HL-60 (cell line): Measurements from ENCODE around the gene SLC6A18.

Experiments used
- DNase-seq, 2 experiments: peaks; one replicate each; pipeline ENCODE4 v3.0.0-alpha.2; 2010 to 2020; ENCODE audit warnings: low read depth in 1 of 2, low spot score in 1 of 2
- H3K27ac ChIP-seq: fragments of 250-450 bp; sonication (Bioruptor Pico); replicated peaks from 2 replicates; pipeline ENCODE4 v1.5.1; 2020; ENCODE audit warnings: mild to moderate bottlenecking, moderate library complexity
- H3K27me3 ChIP-seq: fragments of 250-450 bp; sonication (Bioruptor Pico); 2 replicates; pipeline ENCODE4 v1.5.1; 2021; ENCODE audit warnings: mild to moderate bottlenecking, moderate library complexity; ENCODE audit not compliant: insufficient read depth, poor library complexity, severe bottlenecking
- H3K4me3 ChIP-seq: replicated peaks from 2 replicates; pipeline ENCODE4 v1.5.1; 2011; ENCODE audit warnings: mild to moderate bottlenecking, control low read depth, low read length; ENCODE audit not compliant: insufficient read depth
- GABPA ChIP-seq: IDR thresholded peaks from 2 replicates; pipeline ENCODE4 v1.6.1; 2012; ENCODE audit warnings: low read depth
- POLR2AphosphoS5 ChIP-seq: IDR thresholded peaks from 2 replicates; pipeline ENCODE4 v1.6.1; 2012; ENCODE audit warnings: low read depth
- REST ChIP-seq: IDR thresholded peaks from 2 replicates; pipeline ENCODE4 v1.6.1; 2012; ENCODE audit warnings: low read depth; ENCODE audit not compliant: insufficient replicate concordance
- SPI1 ChIP-seq: IDR thresholded peaks from 2 replicates; pipeline ENCODE4 v1.6.1; 2012; ENCODE audit warnings: low read depth, mild to moderate bottlenecking, borderline replicate concordance
- TF ChIP-seq, protein P1 (sequence below): IDR thresholded peaks from one replicate; pipeline ENCODE4 v1.5.1; 2011; ENCODE audit warnings: low read length, control low read depth, inconsistent platforms; ENCODE audit not compliant: insufficient read depth

SLC6A18 gene

GRCh38 chr5:1229822-1230221 lies 4.6 kb downstream of the SLC6A18 start:
- Histone ChIP-seq H3K27ac (no peak overlapping the region), H3K4me3 (no peak overlapping the region), H3K27me3 (no peaks in the 10 kb centered on the region)
- TF ChIP-seq GABPA, result no peak
- no peak for TF ChIP-seq SPI1
- TF ChIP-seq, protein P1, sequence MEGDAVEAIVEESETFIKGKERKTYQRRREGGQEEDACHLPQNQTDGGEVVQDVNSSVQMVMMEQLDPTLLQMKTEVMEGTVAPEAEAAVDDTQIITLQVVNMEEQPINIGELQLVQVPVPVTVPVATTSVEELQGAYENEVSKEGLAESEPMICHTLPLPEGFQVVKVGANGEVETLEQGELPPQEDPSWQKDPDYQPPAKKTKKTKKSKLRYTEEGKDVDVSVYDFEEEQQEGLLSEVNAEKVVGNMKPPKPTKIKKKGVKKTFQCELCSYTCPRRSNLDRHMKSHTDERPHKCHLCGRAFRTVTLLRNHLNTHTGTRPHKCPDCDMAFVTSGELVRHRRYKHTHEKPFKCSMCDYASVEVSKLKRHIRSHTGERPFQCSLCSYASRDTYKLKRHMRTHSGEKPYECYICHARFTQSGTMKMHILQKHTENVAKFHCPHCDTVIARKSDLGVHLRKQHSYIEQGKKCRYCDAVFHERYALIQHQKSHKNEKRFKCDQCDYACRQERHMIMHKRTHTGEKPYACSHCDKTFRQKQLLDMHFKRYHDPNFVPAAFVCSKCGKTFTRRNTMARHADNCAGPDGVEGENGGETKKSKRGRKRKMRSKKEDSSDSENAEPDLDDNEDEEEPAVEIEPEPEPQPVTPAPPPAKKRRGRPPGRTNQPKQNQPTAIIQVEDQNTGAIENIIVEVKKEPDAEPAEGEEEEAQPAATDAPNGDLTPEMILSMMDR, result no peak
- TF ChIP-seq REST, result no peak
- TF ChIP-seq POLR2AphosphoS5, result no peak
- DNase-seq, result no peak

GRCh38 chr5:1230551-1230950 lies 5.4 kb downstream of the SLC6A18 start:
- Histone ChIP-seq H3K4me3 (no peak overlapping the region), H3K27ac (no peak overlapping the region), H3K27me3 (no peaks in the 10 kb centered on the region)
- TF ChIP-seq, protein P1, result no peak
- TF ChIP-seq SPI1 (no peak), GABPA (no peak), POLR2AphosphoS5 (no peak), REST (no peak)
- no peak for DNase-seq

- DNase-seq, result no peak
- no peak overlapping the region for H3K4me3 ChIP-seq
- H3K27ac ChIP-seq, result no peak overlapping the region
- no peak for TF ChIP-seq GABPA
- no peak for TF ChIP-seq SPI1
- no peak for TF ChIP-seq REST
- TF ChIP-seq POLR2AphosphoS5, result no peak
- TF ChIP-seq, protein P1, result no peak
- H3K27me3 ChIP-seq, result no peaks in the 10 kb centered on the region
Observed at GRCh38 chr5:1231354-1231905, 6.2 kb downstream of the SLC6A18 start.
